Thymus (tissue), 11 donors: ENCODE measurements around the gene TBC1D24. TPM values are rescaled to one million over a fixed set of nuclear protein-coding genes. Genes with fewer than 3 reads are reported as not detected.

Experiments
- DNase-seq, 9 donors: peaks; one replicate each; pipeline ENCODE4 v3.0.0-alpha.2; 2013; ENCODE audit warnings: low spot score in 9 of 9, low read depth in 6 of 9, missing footprints in 1 of 9
- H3K27ac ChIP-seq, 2 donors: one replicate each; pipeline ENCODE4 v1.5.1; 2013; ENCODE audit warnings: control low read depth in 1 of 2, low read depth in 1 of 2, low read length in 1 of 2, mild to moderate bottlenecking in 1 of 2, moderate library complexity in 1 of 2
- H3K27me3 ChIP-seq, 2 donors: one replicate each; pipeline ENCODE4 v1.5.1; 2013; ENCODE audit warnings: low read length in 1 of 2; ENCODE audit not compliant: control insufficient read depth in 2 of 2, insufficient read depth in 1 of 2
- H3K36me3 ChIP-seq, 2 donors: one replicate each; pipeline ENCODE4 v1.5.1; 2013; ENCODE audit warnings: low read length in 1 of 2, mild to moderate bottlenecking in 1 of 2, moderate library complexity in 1 of 2; ENCODE audit not compliant: control insufficient read depth in 2 of 2, insufficient read depth in 2 of 2
- H3K4me1 ChIP-seq, 2 donors: one replicate each; pipeline ENCODE4 v1.5.1; 2013; ENCODE audit warnings: low read length in 2 of 2; ENCODE audit not compliant: control insufficient read depth in 2 of 2, insufficient read depth in 2 of 2
- H3K4me3 ChIP-seq, 2 donors: one replicate each; pipeline ENCODE4 v1.5.1; 2013; ENCODE audit warnings: low read length in 2 of 2, control low read depth in 1 of 2, mild to moderate bottlenecking in 1 of 2
- H3K9me3 ChIP-seq, 2 donors: one replicate each; pipeline ENCODE4 v1.5.1; 2013; ENCODE audit warnings: low read length in 1 of 2, mild to moderate bottlenecking in 1 of 2; ENCODE audit not compliant: control insufficient read depth in 2 of 2, insufficient read depth in 1 of 2
- WGBS: extraction: QIAGEN DNeasy Blood & Tissue Kit; methylation state at CpG from one replicate; pipeline ENCODE4 v1.1.7; 2013; 5-methylcytosine and 5-hydroxymethylcytosine counted together
- polyA plus RNA-seq: library from polyadenylated mRNA; stranded (reverse); fragments of 200-250 nt; gene quantifications from one replicate; pipeline ENCODE4 v1.2.3, GENCODE V29; 2013
- total RNA-seq: library from RNA; stranded (reverse); fragments of 120-200 nt; gene quantifications from one replicate; pipeline ENCODE4 v1.2.4, GENCODE V29; 2013
- donor health status: healthy.

The TBC1D24 gene
- total and polyA plus RNA-seq, 2 donors, result 3.5 to 3.7 TPM

GRCh38 chr16:2484898-2485508 is 10.1 kb downstream of the TBC1D24 start:
- H3K27ac ChIP-seq, result no peak overlapping the region
- peaks cover 6 to 28% of the 10 kb centered on the region in 2 donors for H3K4me1 ChIP-seq
- no peak for DNase-seq
- H3K4me3 ChIP-seq, result no peak overlapping the region
- WGBS, result 96% methylated on average over 13 of the region's 13 CpGs
- peaks cover 0 to 5% of the 10 kb centered on the region in 2 donors for H3K27me3 ChIP-seq
- no peaks in the 10 kb centered on the region for H3K36me3 ChIP-seq
- no peaks in the 10 kb centered on the region for H3K9me3 ChIP-seq

DNA sequence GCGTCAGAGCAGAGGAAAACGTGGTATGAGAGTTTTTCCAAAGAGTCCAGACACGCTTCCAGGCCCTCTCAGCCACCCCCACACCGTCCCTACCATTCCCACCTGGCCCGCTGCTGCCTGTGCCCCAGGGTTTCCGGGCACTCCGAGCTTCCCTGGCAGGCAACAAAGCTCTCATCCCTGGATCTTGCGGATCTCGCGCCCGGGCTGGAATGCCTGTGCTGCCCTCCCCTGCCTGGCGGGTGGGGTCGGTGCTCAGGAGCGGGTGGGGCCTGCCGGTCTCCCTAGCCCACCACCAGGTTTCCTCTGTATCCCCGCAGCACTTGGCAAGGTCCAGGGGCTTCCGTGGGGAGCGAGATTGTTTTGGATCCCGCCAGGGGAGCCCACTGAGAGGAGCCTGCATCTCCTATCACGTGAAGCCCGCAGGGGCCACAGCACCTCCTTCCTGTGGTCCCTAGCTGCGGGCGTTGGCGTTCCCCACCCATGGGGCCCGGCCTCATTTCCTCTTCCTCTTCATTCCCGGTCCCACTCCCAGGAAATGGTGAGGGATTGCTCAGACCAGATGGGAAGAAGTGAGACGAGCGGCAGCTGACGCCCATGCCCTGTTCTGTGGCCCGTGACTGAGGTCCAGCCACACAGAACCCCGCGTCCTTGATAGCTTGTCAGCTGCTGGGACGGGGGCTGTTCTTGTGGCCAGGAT is 11.0 kb downstream of the TBC1D24 start:
- Histone ChIP-seq H3K36me3 (no peaks in the 10 kb centered on the region), H3K4me3 (no peak overlapping the region), H3K9me3 (no peaks in the 10 kb centered on the region), H3K27me3 (peaks cover 0 to 5% of the 10 kb centered on the region in 2 donors), H3K27ac (no peak overlapping the region), H3K4me1 (peaks cover 6 to 28% of the 10 kb centered on the region in 2 donors)
- 92% methylated on average over 33 of the region's 33 CpGs for WGBS
- no peak for DNase-seq

GRCh38 chr16:2486645-2487516 is 12.0 kb downstream of the TBC1D24 start:
- 37% methylated on average over 29 of the region's 29 CpGs for WGBS
- H3K36me3 ChIP-seq, result no peaks in the 10 kb centered on the region
- H3K4me3 ChIP-seq, result no peak overlapping the region
- peaks cover 6 to 28% of the 10 kb centered on the region in 2 donors for H3K4me1 ChIP-seq
- no peaks in the 10 kb centered on the region for H3K9me3 ChIP-seq
- H3K27me3 ChIP-seq, result peaks cover 0 to 5% of the 10 kb centered on the region in 2 donors
- no peak overlapping the region for H3K27ac ChIP-seq
- peak in 6 of 9 donors; percentile 44 to 84 (median 65) for DNase-seq

DNA sequence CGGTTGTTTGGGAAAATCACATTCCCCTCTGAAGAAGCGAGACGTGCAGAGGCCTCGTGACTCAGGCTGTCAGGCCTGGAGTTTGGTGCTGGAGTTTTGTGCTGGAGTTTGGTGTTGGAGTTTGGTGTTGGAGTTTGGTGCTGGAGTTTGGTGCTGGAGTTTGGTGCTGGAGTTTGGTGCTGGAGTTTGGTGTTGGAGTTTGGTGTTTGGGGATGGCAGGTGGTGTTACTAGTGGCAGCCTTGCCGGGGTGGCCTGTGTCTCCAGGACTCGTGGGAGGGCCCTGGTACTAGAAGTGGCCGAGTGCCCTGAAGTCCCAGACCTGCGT is 12.6 kb downstream of the TBC1D24 start:
- Histone ChIP-seq H3K4me1 (peaks cover 6 to 26% of the 10 kb centered on the region in 2 donors), H3K9me3 (no peaks in the 10 kb centered on the region), H3K27me3 (peaks cover 0 to 5% of the 10 kb centered on the region in 2 donors), H3K4me3 (no peak overlapping the region), H3K27ac (no peak overlapping the region), H3K36me3 (no peaks in the 10 kb centered on the region)
- WGBS, result 53% methylated on average over 8 of the region's 8 CpGs
- no peak for DNase-seq

- Histone ChIP-seq H3K27me3 (peaks cover 0 to 5% of the 10 kb centered on the region in 2 donors), H3K4me3 (no peak overlapping the region), H3K27ac (no peak overlapping the region), H3K4me1 (peaks cover 6 to 23% of the 10 kb centered on the region in 2 donors), H3K36me3 (no peaks in the 10 kb centered on the region), H3K9me3 (no peaks in the 10 kb centered on the region)
- DNase-seq, result peak in 1 of 9 donors; percentile 22
- 29% methylated on average over 15 of the region's 15 CpGs for WGBS
Measured at GRCh38 chr16:2487903-2488531, 13.1 kb downstream of the TBC1D24 start.

- no peaks in the 10 kb centered on the region for H3K36me3 ChIP-seq
- H3K9me3 ChIP-seq, result no peaks in the 10 kb centered on the region
- 97% methylated on average over 16 of the region's 16 CpGs for whole genome bisulfite sequencing
- no peak for DNase-seq
- H3K27me3 ChIP-seq, result peaks cover 0 to 5% of the 10 kb centered on the region in 2 donors
- no peak overlapping the region for H3K27ac ChIP-seq
- H3K4me3 ChIP-seq, result no peak overlapping the region
- H3K4me1 ChIP-seq, result peaks cover 6 to 18% of the 10 kb centered on the region in 2 donors
Measured at GRCh38 chr16:2489581-2489980, 14.7 kb downstream of the TBC1D24 start.

GRCh38 chr16:2490190-2491105 is 15.5 kb downstream of the TBC1D24 start:
- no peak for DNase-seq
- no peak overlapping the region for H3K4me3 ChIP-seq
- peaks cover 0 to 5% of the 10 kb centered on the region in 2 donors for H3K27me3 ChIP-seq
- no peak overlapping the region for H3K27ac ChIP-seq
- no peaks in the 10 kb centered on the region for H3K9me3 ChIP-seq
- peaks cover 6 to 18% of the 10 kb centered on the region in 2 donors for H3K4me1 ChIP-seq
- 95% methylated on average over 23 of the region's 23 CpGs for WGBS
- H3K36me3 ChIP-seq, result no peaks in the 10 kb centered on the region

DNA sequence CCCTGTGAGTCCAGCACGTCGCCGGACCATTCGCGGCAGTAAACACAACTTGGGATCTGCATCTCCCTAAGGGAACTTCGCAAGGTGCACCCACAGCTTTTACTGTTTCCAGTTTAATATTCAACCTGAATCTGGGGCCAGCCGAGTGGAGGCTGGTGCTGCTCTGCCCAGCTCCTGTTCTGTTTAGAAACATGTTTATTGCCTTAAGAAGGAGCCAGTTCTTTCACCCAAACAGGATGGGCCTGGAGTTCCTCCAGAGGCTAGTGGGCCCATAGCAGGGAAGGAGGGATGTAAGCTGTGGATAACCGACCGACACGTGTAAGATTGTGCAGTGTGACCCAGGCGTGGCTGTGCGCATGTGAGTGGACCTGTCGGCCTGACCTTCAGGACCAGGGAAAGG is 17.4 kb downstream of the TBC1D24 start:
- no peak for DNase-seq
- Histone ChIP-seq H3K36me3 (peaks cover 3 to 6% of the 10 kb centered on the region in 2 donors), H3K9me3 (no peaks in the 10 kb centered on the region), H3K4me3 (no peak overlapping the region), H3K4me1 (peaks cover 6 to 10% of the 10 kb centered on the region in 2 donors), H3K27me3 (peaks cover 0 to 5% of the 10 kb centered on the region in 2 donors), H3K27ac (no peak overlapping the region)
- WGBS, result 98% methylated on average over 13 of the region's 13 CpGs
